Measurements from ENCODE around the gene TNS1.
A peak's percentile ranks its signal among the peaks of the same experiment; 100 is the strongest.

The TNS1 gene

DNA sequence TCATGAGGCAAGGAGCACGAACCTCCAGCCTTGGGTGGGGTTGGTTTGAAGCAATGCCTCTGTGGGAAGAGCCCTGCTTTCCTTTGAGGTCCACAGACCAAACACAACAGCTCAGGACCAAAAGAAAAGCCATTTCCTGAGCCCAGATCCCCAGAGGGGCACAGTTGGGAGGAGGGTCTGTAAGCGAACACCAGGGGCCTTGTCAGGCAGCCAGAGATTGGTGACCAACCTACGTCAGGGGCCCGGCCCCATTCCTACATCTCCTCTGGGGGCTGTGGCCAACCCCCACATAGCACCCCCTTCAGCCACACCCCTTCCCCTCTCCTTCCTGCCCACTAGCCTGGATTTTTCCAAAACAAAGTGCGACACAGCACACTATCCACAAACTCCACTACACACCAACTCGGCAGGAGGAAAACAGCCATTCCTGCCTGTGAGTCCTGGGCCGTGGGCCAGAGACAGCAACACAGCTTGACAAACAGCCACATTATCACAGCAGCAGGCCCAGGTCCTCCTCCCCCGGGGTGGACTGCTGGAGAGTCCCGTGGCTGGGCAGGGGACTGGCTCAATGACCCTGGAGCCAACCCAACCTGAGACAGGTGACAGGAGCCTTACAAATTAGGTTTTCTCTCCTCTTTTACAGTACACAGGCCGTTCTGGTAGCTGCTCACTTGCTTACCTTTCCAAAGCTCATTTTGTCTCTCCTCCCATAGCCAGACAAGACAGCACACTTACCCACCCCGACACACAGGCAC lies 98.8 kb downstream of the TNS1 start:
- peaks cover 3% of the 10 kb centered on the region; the same call in 1 of the 2 replicates for H3K4me1 ChIP-seq

DNA sequence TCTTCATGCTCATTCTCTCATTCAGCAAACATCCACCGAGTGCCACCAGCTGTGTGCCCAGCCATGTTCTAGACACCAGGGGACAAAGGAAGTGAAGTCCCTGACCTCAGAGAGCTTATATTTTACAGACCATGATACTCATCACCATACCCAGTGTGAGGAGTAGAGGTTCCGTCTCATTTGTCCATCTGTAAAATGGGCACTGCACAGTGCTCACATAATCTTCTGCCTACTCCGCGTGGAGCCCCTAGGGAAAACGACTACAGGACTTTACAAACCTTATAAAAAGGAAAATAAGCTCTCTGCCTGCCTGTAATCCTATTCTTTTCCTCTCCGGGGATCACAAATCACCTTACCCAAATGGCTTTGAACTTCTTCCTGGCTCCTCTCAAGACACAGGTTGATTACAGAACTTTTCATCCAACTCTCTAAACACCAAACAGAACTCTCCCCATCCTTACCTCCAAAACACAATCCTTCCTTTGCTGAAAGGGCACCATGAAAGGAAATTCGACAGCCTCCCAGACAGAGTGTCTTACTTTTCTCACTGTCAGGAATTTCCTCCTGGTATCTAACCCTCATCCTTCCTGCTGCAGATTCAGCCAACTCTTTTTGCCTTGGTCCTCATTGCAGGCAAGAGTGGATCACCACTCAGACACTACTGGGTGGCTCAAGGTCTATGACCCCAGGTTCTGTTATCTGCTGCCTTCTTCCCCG lies 99.5 kb downstream of the TNS1 start:
- Histone ChIP-seq H3K36me3 (peaks cover 19% of the 10 kb centered on the region), H3K4me3 (ENCODE audit: low read depth, low read length) (no peak overlapping the region), H3K9me3 (no peaks in the 10 kb centered on the region), H3K27me3 (no peaks in the 10 kb centered on the region), H3K4me1 (peaks cover 3% of the 10 kb centered on the region; the same call in 1 of the 2 replicates)
- TF ChIP-seq, protein P1, sequence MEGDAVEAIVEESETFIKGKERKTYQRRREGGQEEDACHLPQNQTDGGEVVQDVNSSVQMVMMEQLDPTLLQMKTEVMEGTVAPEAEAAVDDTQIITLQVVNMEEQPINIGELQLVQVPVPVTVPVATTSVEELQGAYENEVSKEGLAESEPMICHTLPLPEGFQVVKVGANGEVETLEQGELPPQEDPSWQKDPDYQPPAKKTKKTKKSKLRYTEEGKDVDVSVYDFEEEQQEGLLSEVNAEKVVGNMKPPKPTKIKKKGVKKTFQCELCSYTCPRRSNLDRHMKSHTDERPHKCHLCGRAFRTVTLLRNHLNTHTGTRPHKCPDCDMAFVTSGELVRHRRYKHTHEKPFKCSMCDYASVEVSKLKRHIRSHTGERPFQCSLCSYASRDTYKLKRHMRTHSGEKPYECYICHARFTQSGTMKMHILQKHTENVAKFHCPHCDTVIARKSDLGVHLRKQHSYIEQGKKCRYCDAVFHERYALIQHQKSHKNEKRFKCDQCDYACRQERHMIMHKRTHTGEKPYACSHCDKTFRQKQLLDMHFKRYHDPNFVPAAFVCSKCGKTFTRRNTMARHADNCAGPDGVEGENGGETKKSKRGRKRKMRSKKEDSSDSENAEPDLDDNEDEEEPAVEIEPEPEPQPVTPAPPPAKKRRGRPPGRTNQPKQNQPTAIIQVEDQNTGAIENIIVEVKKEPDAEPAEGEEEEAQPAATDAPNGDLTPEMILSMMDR (IDR thresholded peaks at IDR 0.05; ENCODE audit: low read depth, low read length) = no peak
- no peak for DNase-seq

More for the DNA sequence above, 98.8 kb downstream of the TNS1 start:
- Histone ChIP-seq H3K36me3 (peaks cover 15% of the 10 kb centered on the region), H3K9me3 (no peaks in the 10 kb centered on the region), H3K4me3 (ENCODE audit: low read depth, low read length) (no peak overlapping the region), H3K27me3 (no peaks in the 10 kb centered on the region)
- DNase-seq = peak; percentile 40
- TF ChIP-seq, protein P1 (IDR thresholded peaks at IDR 0.05; ENCODE audit: low read depth, low read length) = no peak

DNA sequence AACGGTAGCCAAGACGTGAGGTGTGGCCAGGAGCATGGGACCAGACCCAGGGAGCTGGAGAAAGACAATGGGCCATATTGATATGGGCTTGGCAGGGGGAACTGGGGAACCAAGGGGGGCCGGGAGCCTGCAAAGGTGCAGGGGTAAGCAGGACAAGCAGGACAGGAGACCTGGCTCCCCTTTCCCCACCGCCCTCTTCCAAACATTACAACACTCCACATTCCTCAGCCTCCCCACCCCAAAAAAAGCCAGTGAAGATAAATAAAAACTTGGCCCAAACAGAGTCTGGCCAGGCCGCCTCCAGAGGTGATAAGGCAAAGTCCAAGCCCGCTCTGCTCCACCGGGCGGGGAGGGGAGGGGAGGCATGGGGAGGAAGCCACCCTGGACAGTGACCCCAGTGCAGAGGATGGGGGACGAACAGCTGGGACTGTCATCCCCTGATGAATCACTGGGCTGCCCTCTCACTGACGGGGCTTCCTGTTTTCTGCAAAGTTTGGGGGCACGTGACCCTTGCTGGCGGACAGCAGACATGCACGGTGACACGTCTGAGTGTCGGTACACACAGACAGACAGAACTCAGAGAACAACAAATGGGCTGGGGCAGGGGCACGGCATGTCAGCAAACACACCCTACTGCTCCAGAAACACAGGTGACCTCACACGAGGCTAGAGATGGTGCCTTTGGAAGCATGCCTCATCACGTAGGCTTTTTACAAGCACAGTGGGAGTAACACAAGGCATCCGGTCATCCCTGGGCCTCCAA lies 100.2 kb downstream of the TNS1 start:
- H3K9me3 ChIP-seq = no peaks in the 10 kb centered on the region
- H3K4me1 ChIP-seq = peaks cover 3% of the 10 kb centered on the region; the same call in 1 of the 2 replicates
- H3K4me3 ChIP-seq (ENCODE audit: low read depth, low read length) = no peak overlapping the region
- no peaks in the 10 kb centered on the region for H3K27me3 ChIP-seq
- TF ChIP-seq, protein P1 (IDR thresholded peaks at IDR 0.05; ENCODE audit: low read depth, low read length) = no peak
- H3K36me3 ChIP-seq = peaks cover 24% of the 10 kb centered on the region
- no peak for DNase-seq

DNA sequence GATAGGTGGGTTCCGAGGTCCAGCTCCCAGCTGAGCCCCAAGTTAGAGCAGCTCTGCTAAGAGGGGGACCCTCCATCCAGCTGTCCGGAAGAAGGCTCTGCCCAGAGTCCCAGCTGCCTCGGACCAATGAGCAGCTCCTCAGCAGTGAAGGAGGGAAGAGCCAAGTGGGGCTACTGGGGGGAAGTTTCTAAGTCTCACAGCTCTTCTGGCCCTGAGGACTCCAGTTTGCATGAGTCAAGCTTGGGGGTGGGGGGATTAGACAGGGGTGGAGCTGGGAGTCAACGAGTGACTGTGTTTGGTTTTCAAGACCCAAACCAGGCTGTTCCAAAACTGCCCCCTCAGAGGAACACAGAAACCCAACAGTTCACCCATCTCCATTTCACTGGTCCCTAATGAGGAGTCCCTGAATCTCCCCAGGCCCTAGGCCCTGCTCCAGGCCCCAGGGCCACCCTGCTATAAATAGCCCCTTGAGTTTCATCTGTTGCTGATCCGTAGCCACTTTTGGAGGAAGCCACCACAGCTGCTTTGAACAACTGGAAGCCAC lies 100.9 kb downstream of the TNS1 start:
- Histone ChIP-seq H3K4me1 (peaks cover 3% of the 10 kb centered on the region; the same call in 1 of the 2 replicates), H3K4me3 (ENCODE audit: low read depth, low read length) (no peak overlapping the region), H3K27me3 (no peaks in the 10 kb centered on the region), H3K9me3 (no peaks in the 10 kb centered on the region), H3K36me3 (peaks cover 29% of the 10 kb centered on the region)
- DNase-seq = no peak
- TF ChIP-seq, protein P1 (IDR thresholded peaks at IDR 0.05; ENCODE audit: low read depth, low read length) = no peak

DNA sequence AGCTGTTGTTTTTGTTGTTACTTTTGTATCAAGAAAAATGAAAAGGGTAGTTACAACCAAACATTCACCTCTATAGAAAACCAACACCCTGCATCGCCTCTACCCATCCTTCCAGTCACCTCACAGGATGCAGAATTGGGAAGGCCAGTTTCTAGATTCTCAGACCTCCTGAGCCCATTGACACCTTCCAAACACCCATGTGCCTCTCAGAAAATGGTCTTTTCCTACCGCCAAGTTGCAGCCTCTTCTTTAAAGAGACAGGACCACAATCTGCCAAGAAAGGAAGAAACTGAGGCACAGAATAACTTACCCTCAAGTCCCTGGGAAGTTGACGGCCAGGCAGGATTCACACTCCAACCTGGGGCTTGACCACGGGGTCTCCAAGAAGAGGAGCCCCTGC lies 101.4 kb downstream of the TNS1 start:
- no peak for DNase-seq
- peaks cover 33% of the 10 kb centered on the region for H3K36me3 ChIP-seq
- no peak overlapping the region for H3K4me3 ChIP-seq (ENCODE audit: low read depth, low read length)
- peaks cover 3% of the 10 kb centered on the region; the same call in 1 of the 2 replicates for H3K4me1 ChIP-seq
- H3K27me3 ChIP-seq = no peaks in the 10 kb centered on the region
- no peaks in the 10 kb centered on the region for H3K9me3 ChIP-seq
- TF ChIP-seq, protein P1 (IDR thresholded peaks at IDR 0.05; ENCODE audit: low read depth, low read length) = no peak

Data from BE2C (cell line).